ENCODE data around the gene CFAP299.

DNA sequence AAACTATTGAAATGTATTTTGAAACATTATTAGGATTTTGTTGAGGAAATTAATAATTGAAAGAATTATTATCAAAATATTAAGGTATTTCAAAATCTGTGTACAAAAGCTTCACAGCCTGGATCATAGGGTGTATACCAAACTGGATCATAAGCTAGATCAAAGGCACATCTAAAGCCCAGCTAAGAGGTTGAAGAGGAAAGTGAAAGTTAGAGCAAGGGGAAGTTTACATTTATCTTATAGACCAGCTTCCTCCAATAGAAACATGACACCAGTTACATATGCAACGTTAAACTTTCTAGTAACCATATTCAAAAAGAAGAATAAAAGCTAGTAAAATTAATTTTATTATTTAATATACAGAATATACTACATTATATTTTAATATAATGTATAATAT is 467.8 kb downstream of the CFAP299 start:
- TF ChIP-seq, protein P1, sequence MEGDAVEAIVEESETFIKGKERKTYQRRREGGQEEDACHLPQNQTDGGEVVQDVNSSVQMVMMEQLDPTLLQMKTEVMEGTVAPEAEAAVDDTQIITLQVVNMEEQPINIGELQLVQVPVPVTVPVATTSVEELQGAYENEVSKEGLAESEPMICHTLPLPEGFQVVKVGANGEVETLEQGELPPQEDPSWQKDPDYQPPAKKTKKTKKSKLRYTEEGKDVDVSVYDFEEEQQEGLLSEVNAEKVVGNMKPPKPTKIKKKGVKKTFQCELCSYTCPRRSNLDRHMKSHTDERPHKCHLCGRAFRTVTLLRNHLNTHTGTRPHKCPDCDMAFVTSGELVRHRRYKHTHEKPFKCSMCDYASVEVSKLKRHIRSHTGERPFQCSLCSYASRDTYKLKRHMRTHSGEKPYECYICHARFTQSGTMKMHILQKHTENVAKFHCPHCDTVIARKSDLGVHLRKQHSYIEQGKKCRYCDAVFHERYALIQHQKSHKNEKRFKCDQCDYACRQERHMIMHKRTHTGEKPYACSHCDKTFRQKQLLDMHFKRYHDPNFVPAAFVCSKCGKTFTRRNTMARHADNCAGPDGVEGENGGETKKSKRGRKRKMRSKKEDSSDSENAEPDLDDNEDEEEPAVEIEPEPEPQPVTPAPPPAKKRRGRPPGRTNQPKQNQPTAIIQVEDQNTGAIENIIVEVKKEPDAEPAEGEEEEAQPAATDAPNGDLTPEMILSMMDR (IDR thresholded peaks at IDR 0.05 in 2 of 3, conservative IDR thresholded peaks at IDR 0.05 in 1 of 3; ENCODE audit: borderline replicate concordance in 1 of 3, insufficient read depth in 1 of 3, low read depth in 2 of 3, low read length in 2 of 3): no peak
- TF ChIP-seq, protein P2, sequence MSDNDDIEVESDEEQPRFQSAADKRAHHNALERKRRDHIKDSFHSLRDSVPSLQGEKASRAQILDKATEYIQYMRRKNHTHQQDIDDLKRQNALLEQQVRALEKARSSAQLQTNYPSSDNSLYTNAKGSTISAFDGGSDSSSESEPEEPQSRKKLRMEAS (IDR thresholded peaks at IDR 0.05): no peak
- TF ChIP-seq, protein P3, sequence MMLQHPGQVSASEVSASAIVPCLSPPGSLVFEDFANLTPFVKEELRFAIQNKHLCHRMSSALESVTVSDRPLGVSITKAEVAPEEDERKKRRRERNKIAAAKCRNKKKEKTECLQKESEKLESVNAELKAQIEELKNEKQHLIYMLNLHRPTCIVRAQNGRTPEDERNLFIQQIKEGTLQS (IDR thresholded peaks at IDR 0.05): no peak
- TF ChIP-seq ELF1 (IDR thresholded peaks at IDR 0.05; ENCODE audit: borderline replicate concordance, low read depth) (no peak), RAD21 (IDR thresholded peaks at IDR 0.05; ENCODE audit: low read depth) (no peak)

Measured in HCT116 (cell line).